Type B pancreatic cell (in vitro differentiated cells): ENCODE data around the gene KRT81. TPM values are rescaled to one million over a fixed set of nuclear protein-coding genes. Genes with fewer than 3 reads are reported as not detected.

Experiments used
- DNase-seq: peaks from one replicate; pipeline ENCODE4 v3.0.0; 2021; ENCODE audit warnings: mixed read lengths; ENCODE audit not compliant: unreplicated experiment; ENCODE audit errors: extremely low spot score
- H3K27ac Mint-ChIP-seq: 2 replicates; pipeline ENCODE4 v1.8.0; 2021; ENCODE audit warnings: mild to moderate bottlenecking, mixed read lengths
- H3K27me3 Mint-ChIP-seq: 2 replicates; pipeline ENCODE4 v1.8.0; 2021; ENCODE audit warnings: mixed read lengths
- H3K36me3 Mint-ChIP-seq: 2 replicates; pipeline ENCODE4 v1.8.0; 2021; ENCODE audit warnings: mixed read lengths
- H3K4me1 Mint-ChIP-seq: one replicate; pipeline ENCODE4 v1.8.0; 2021; ENCODE audit warnings: mixed read lengths; ENCODE audit not compliant: unreplicated experiment
- H3K4me3 Mint-ChIP-seq: 2 replicates; pipeline ENCODE4 v1.8.0; 2021; ENCODE audit warnings: mild to moderate bottlenecking, mixed read lengths
- H3K9me3 Mint-ChIP-seq: 2 replicates; pipeline ENCODE4 v1.8.0; 2021; ENCODE audit warnings: mixed read lengths
- CTCF ChIP-seq: fragments of 200-600 bp; sonication (generic); conservative IDR thresholded peaks from 2 replicates; pipeline ENCODE4 v1.5.0; 2021; ENCODE audit warnings: antibody characterized with exemption, mild to moderate bottlenecking
- total RNA-seq: library from RNA; stranded (reverse); gene quantifications from 2 replicates; pipeline ENCODE4 v1.2.1, GENCODE V29; 2021; ENCODE audit warnings: low replicate concordance

Gene KRT81
- total RNA-seq, 1 donor from 2014 or later: 0.31 TPM

- H3K9me3 Mint-ChIP-seq: no peaks in the 10 kb centered on the region
- no peak for DNase-seq
- TF ChIP-seq CTCF: no peak
- peaks cover 45% of the 10 kb centered on the region for H3K4me1 Mint-ChIP-seq
- peaks cover 7% of the 10 kb centered on the region for H3K36me3 Mint-ChIP-seq
- H3K4me3 Mint-ChIP-seq: peak overlapping the region; percentile 46
- peaks cover 36% of the 10 kb centered on the region for H3K27me3 Mint-ChIP-seq
- peak overlapping the region; percentile 86 for H3K27ac Mint-ChIP-seq
Measured at GRCh38 chr12:52246720-52247621, 44.4 kb downstream of the KRT81 start.

GRCh38 chr12:52245962-52246569 lies 45.3 kb downstream of the KRT81 start:
- TF ChIP-seq CTCF: no peak
- Mint-ChIP-seq H3K9me3 (no peaks in the 10 kb centered on the region), H3K36me3 (peaks cover 7% of the 10 kb centered on the region), H3K27ac (peak overlapping the region; percentile 81), H3K27me3 (peaks cover 27% of the 10 kb centered on the region), H3K4me1 (peaks cover 45% of the 10 kb centered on the region), H3K4me3 (no peak overlapping the region)
- no peak for DNase-seq

GRCh38 chr12:52245259-52245961 lies 45.9 kb downstream of the KRT81 start:
- H3K27me3 Mint-ChIP-seq: peaks cover 22% of the 10 kb centered on the region
- no peaks in the 10 kb centered on the region for H3K9me3 Mint-ChIP-seq
- no peak overlapping the region for H3K4me3 Mint-ChIP-seq
- H3K36me3 Mint-ChIP-seq: peaks cover 7% of the 10 kb centered on the region
- DNase-seq: no peak
- peaks cover 45% of the 10 kb centered on the region for H3K4me1 Mint-ChIP-seq
- TF ChIP-seq CTCF: no peak
- peak overlapping the region; percentile 81 for H3K27ac Mint-ChIP-seq

GRCh38 chr12:52244615-52244994 lies 46.7 kb downstream of the KRT81 start:
- Mint-ChIP-seq H3K27me3 (peaks cover 16% of the 10 kb centered on the region), H3K36me3 (peaks cover 7% of the 10 kb centered on the region), H3K4me3 (peak overlapping the region; percentile 11), H3K27ac (peak overlapping the region; percentile 87), H3K9me3 (no peaks in the 10 kb centered on the region), H3K4me1 (peaks cover 39% of the 10 kb centered on the region)
- TF ChIP-seq CTCF: no peak
- no peak for DNase-seq

- no peak for DNase-seq
- H3K36me3 Mint-ChIP-seq: peaks cover 4% of the 10 kb centered on the region
- H3K27me3 Mint-ChIP-seq: peaks cover 10% of the 10 kb centered on the region
- H3K9me3 Mint-ChIP-seq: no peaks in the 10 kb centered on the region
- peak overlapping the region; percentile 87 for H3K27ac Mint-ChIP-seq
- H3K4me3 Mint-ChIP-seq: peak overlapping the region; percentile 65
- no peak for TF ChIP-seq CTCF
- H3K4me1 Mint-ChIP-seq: peaks cover 40% of the 10 kb centered on the region
Measured at GRCh38 chr12:52243856-52244614, 47.3 kb downstream of the KRT81 start.
